Activated T-cell treated with anti-CD3 and anti-CD28 coated beads for 24 hours (primary cell): ENCODE data around the gene EVA1A.

ENCODE experiments used
- DNase-seq: peaks from one replicate; pipeline ENCODE4 v3.0.0-alpha.2; 2020; ENCODE audit warnings: low read depth

The EVA1A gene

DNA sequence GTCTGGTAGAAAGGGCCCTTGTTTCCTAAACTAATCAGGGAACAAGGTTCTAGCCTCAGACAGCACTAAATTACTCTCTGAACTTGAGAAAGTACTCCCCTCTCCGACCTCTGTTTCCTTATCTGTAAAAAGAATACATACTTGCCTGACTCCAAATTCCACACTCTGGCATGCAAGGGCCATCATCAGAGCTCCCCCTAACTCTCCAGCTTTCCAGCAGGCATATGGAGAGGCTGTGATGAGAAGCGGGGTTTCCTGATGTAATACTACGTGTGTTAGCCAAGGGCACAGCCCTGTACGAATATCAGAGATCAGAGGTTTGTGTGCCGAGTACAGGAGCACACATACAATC lies 1.8 kb upstream of the EVA1A start:
- DNase-seq, result no peak

DNA sequence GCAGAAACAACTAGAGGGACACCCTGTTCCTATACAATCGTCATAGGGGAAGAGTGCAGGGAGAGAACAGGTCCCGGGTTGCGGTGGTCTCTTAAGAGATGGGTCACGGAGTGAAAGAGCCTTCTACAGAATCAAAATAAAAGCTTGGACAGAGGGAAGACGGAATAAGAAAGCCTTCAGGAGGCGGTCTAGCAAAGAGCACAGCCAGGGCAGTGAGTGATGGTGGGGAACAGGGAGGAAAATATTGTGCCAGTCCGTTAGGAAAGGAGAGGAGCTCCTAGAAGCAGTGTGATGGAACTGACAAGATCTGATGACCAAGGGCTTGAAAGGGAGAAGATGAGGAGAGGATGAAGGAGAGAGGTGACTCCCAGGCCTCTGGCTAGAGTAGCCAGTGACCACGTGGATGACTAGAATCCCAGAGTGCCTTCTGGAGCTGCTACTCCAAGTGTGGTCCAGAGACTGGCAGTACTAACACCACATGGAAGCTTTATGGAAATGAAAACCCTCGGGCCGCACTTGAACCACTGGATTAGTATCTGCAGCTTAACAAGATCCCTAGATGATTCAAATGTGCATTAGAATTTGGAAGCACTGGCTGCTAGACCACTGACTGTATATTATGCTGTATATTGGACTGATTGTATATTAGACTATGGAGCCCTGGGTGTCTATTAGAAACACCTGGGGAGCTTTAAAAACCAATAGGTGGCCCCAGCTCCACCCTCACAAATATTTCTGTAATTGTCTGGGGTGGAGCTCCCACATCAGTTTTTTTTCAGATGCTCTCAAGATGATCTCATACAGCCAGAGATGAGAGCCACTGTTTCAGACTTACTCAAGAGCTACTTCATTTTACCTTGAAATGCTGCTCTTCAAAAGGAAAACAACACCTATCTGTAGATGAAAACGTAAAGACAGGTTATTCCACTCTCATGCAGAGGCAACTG lies 1.1 kb upstream of the EVA1A start:
- DNase-seq, result no peak

DNA sequence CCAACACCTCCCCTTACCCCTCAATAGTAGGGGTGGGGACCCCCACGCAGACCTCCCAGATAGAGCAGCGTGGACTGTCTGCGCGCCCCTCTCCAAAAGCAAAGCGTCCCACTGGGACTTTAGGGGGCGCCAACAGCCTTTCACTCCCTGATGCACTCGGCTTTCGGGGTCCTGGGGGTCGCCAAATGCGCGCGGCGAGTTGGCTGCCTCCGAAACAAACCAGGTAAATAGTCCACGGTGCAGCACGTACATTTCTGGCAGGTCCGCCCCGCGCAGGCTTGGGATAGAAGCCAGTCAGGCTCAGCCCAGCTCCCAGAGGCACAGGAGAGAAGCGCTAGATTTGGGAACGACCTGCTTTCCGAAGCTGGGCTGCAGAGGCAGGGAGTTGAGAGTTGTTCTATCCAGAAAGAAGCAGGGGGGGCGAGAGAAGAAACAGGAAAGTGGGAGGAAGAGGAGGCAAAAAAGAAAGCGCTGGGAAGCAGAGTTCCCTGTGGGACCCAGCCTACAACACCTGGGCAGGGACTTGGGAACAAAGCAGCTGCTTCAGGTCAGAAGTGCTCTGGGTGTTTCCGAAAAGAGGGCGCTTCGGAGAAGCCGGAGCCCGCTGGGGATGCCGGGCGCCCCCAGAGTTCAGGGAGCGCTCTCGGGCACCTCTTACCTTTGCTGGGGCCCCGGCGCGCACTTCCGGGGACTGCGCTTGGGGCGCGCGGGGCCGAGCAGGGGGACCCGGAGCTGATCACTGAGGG lies 544 bp downstream of the EVA1A start:
- DNase-seq, result no peak

DNA sequence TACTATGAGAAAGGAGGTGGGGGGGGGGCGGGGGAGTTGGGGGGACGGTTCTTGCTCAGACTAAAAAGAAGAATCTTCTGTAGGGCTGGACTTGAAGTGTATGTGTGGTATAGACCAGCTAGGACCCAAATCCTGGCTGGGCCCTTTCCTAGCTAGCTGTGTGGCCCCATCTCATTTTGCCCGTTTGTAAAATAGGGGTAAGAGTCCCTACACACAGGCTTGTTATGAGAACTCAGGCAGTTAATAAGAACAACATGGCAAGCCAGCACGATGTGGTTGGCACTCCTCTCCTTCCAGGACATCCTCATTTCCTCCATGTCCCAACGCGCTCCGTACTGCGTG lies 1.1 kb downstream of the EVA1A start:
- no peak for DNase-seq

DNA sequence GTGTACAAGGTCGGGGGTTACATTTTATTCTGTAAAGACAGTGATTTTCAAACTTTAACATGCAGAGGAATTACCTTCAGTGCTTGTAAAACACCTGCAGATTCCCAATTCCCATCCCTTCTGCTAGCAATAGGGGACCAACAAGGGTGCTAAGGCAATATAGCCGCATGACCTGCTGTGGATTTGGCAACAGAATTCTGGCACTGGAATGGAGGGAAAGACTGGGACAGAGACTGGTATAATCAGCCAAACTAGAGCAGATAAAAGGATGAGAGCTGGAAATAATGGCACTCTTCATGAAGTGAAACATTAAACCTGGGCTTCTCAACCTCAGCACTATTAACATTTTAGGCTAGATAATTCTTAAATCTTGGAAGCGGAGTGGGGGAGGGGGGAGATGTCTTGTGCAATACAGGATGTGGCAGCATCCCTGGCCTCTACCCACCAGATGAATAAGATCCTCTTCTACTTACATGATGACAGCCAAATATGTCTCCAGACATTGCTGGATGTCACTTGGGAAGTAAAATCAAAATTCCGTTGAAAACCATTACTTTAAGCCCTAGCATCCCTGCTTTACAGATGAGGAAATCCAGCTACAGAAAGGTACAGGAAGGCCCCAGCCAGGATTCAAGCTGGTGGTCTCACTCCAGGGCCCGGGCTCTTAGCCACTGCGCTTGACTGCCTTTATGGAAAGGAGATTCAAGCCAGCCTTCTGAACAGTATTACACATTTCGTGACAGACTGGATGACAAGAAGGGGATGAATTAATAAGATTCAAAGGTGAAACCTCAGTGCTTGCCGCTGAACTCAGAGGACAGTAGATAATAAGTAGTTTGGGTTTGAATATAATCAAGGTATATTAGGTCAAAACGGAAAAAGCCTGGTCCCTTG lies 1.7 kb downstream of the EVA1A start:
- DNase-seq, result no peak

DNA sequence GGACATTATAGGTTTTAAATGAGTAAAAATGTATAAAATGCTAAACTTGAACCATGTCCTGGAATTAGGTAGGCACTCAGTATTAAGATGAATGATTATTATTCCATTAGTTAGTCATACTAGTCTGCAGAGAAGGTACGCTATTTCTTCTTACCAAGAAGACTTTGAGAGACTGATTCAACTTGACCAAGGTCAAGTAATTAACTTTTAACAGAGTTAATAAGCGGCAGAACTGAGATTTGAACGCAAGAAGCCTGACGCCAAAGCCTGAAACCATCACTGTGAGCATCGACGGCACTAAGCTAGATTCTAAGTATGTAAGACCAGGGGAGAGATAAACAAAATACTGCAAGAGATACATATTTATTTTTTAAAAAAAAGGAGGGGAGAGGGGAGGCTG lies 2.6 kb downstream of the EVA1A start:
- no peak for DNase-seq

DNA sequence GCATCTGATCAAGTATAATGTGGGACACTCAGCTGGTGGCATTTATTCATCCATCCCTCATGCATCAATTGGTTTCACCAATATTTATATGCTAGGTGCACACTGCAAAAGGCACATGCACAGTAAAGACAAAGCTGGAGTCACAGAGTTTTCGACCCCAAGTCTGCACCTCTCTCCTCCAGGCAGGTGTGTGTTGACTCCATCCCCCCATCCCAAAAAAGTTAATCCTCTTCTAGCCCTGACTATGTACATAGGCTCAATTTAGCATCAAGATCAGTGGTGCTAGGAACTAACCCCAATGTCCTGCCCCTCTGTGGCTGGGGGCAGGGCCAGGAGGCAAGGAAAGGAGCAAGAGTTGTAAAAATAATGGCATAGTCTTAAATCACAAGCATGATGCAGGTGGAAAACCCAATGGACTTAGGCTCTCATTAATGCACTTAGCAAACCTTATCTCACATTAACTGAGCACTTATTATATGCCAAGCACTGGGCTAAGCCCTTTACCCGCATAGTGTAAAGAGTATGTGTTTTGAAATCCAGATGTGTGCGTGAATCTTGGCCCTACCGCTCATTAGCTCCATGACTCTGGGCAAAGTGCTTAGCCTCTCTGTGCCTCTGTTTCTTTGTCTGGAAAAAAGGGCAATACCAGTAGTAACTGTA lies 3.1 kb downstream of the EVA1A start:
- no peak for DNase-seq

DNA sequence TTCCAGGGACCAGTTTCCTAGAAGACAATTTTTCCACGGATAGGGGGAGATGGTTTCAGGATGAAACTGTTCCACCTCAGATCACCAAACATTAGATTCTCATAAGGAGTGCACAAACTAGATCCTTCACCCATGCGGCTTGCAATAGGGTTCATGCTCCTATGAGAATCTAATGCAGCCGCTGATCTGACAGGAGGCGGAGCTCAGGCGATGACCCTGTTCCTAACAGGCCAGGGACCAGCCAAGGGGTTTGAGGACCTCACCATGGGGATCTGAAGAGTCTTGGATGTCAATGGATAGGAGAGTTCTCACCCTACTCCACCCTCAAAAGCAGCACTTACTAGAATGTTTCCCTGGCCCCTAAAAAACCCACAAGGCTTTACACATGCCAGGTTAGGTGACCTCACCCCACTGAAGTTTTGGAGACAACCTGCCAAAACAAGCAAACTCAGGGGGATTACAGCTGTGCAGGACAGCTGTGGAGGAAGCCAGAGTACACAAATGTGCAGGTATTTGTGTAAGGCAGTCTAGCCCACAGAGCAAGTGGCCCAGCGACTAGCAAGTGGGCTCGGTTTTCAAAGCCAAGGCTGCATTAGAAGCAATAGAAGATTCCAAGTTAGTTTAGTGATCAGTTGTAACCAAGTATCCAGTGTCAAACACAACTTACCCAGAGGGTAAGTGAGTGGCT lies 3.9 kb downstream of the EVA1A start:
- DNase-seq, result no peak

DNA sequence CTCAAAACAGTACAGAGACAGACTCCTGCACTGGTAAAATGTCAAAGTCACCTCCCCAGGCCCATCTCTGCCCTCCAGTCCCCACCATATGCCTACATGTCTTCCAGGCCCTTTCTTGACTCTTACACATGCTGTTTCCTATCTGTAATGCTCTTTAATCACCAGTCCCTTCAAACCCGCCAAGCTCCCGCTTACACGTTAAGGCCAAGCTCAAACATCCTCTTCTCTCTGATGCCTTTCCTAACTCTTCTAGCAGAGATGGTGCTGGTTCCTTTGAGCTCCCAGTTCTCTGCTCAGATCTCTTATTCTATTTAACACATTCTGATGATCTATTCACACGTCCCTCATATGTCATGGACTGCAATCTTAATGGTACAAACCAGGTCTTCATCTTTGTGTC lies 5.0 kb downstream of the EVA1A start:
- DNase-seq, result no peak

DNA sequence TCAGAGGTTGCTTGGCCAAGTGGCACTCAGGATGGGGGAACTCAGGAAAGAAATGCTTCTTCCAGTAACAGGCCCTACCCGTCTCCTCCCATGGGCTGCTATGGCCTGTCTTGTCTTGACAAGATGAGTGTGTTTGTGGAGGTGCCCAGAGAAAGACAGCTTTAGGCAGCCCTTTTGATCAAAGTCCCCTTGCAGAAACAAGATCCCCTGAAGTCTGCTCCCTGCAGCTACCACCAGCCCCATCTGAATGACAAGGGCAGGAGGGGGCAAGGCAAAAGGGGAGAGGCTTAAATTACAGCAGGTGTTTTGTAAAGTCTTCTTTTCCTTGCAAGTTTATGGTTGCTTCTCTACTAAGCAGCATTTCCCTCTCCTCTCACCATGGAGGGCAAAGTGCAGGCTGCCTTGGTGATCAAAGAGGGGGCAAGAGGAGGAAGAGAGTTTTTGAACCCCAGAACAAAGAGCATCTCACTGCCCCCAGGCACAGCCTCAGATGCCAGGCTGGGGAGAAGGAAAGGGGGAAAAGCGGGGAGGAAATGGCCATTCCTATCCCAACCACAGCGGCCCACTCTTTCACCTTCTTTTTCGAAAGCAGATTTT lies 6.7 kb downstream of the EVA1A start:
- no peak for DNase-seq

DNA sequence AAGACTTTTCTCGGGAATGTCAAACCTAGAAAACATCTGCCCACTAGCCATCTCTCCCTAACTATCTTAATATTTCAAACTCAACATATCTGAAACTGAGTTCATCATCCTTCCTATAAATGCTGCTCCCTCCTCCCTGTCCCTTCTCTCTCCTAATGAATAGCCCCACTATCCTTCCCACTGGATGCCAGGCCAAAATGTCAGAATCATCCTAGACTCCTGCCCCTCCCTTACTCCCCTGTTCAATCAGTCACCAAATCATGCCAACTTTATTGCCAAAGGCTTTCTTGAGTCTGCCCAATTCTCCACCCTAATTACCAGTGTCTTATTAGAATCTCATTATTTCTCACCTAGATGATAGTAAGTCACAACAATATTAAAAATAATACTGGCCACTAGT lies 8.5 kb downstream of the EVA1A start:
- DNase-seq, result no peak

DNA sequence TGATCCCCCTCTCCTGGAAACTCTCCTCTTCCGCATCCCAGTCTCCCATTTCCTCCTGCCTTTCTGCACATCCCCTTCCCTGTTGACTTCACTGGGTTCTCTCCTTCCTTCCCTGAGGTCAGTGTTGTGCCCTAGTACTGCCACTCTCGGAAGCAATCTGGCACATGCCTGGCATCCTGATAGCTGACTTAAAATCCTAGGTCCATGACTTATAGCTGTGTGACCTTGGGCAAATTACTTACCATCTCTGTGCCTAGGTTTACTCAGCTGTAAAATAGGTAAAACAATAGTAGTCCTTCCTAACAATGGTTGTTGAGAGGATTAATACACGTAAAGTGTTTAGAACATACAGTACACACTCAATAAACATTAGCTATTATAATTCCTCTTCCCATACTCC lies 9.3 kb downstream of the EVA1A start:
- DNase-seq, result no peak

DNA sequence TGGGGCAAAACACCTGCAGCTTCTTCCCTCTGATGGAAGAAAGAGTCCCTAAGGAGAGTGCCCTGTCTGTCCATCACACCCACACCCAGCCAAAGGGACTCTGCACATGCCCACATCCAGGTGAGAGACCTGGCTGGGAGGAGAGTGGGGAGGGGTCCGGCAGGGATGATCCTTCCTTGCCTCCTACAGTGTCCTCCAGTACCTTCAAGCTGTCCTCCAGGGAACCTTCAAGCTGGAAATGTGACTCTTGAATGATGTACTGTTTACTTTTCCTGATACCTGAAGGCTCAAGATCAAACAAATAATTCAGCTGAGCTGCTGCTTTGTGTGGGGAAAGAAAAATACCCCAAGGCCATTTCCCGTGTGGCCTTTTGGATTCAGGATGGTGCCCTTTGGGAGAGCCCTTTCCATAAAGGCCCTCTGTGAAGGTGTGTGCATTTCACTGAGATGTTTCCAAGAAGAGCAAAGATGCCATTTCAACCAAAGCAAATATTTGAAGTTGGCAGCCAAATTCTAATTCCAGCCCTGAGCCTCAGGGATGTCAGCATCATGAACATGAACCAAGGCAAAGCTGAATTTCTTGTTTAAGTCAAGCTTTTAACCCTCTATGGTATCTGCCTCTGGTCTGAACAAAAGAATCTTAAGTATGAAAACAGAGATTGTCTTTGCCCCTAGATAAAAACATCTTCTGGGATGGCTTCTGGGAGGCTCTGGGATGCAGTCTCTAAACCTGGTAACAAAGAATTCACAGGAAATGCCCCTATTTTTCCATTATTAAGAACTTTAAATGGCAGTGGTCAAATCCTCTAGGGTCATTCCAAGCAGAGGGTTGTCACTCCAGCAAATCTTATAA lies 11.1 kb downstream of the EVA1A start:
- DNase-seq, result no peak

DNA sequence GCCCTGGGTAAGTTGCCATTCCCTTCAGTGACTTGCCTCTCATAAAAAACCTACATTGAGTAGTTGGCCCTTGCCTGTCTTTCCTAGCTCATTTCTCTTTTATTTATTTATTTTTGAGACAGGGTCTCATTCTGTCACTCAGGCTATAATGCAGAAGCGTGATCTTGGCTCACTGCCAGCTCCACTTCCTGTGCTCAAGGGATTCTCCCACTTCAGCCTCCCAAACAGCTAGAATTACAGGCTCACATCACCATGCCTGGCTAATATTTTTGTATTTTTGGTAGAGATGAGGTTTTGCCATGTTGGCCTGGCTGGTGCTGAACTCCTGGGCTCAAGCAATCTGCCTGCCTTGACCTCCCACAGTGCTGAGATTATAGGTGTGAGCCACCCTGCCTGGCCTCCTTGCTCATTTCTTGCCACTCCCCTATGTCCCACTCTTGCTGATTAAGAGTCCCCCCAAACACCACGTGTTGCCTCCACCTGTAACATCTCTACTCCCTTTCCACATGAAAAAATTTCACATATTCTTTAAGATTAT lies 12.6 kb downstream of the EVA1A start:
- DNase-seq, result no peak

DNA sequence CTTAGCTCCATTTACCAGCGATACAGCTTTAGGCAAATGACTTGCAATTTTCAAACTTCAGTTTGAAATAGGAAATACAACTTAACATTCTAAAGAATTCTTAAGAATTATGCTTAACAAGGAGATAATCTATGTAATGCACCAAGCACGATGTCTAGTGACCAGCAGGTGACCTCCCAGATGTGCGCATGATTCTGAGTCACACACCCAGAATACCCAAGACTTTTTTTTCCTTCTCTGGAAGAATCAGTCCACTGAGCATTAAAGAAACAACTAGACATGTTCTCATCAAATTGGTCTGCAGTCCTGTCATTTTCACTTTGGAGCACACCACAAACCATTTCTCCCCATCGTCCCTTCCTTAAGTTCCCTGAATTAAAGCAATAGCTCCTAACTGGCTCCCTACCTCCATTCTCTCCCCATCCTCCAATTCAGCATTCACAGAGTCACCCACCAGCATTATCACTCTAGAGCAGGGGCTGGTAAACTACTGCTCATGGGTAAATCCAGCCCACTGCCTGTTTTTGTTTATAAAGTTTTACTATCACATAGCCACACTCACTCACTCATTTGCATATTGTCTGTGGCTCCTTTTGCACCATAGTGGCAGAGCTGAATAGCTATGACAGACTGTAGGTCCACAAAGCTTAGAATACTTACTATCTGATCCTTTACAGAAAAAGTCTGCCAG lies 13.2 kb downstream of the EVA1A start:
- DNase-seq, result no peak

DNA sequence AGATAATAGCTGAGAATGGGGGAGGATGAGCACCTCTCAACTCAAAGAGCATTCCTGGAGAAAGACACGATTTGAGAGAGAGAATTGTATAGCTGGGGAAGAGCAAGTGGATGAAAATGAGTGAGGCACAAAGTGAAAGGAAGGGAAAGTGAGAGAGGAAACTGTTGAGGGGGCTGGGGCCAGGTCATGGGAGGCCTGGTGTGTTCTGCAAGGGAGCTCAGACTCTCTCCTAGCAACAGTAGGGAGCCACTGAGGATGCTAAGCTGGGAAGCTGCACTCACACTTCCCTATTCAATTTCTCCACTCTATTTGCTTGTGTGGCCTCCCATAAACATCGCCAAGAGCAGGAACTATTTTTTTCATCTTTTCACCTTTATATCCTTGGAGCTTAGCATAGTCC lies 14.8 kb downstream of the EVA1A start:
- no peak for DNase-seq

DNA sequence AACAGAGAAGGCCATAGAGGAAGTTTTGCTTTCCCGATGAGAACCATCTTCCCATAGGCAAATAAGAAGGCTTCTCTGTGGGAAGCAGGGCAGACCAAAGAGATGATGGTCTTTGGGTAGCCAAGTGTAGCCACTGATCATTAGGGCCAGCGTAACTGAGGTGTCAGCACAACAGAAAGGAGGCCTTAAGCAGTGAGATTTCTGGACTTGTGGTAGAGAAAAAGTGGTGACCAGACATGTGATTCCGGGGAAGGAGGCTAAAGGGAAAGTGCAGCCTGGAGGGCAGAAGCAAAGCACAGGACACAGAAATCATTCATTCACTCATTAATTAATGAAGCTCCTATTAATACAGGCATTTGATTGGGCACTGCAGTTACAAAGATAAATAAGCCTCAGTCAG lies 15.4 kb downstream of the EVA1A start:
- DNase-seq, result no peak

DNA sequence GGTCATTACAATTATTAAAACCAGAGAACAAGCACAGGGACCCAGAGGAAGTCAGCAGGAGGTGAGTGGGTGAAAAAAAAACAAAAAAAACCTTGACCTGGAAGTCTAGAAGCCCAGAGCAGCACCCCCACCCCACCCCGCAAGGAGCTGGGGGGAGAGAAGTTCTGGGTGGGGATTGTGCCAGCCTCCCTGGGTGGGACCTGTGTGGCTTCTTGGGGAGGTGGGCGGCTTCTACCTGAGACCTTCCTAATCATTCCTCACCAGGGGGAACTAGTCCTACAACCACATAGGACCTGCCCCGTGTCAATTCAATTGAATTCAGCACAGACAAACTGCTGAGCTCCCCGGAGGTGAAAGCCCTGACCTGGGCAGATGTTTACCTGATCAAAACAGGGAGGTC lies 17.3 kb downstream of the EVA1A start:
- no peak for DNase-seq

DNA sequence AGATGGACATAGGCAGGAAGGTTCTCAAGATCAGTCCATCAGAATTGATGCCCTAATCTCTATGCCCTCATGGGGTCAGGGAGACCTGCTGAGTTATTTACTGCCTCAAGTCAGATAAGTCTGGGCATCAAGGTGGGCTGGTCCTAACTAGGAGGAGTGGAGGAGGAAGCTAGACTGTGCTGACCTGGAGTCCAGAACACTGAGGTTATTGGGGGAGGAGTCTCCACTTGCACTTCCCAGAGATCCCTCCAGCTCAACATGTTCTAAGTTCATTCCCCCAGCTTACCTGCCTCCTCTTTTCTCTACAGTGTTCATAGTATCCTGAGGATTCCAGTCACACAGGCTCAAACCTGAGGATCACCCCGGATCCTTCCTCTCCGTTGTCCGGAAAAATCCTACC lies 19.3 kb downstream of the EVA1A start:
- no peak for DNase-seq
